ENCODE data around the gene TRIM2. TPM values are rescaled to one million over a fixed set of nuclear protein-coding genes. Genes with fewer than 3 reads are reported as not detected.

The TRIM2 gene
- total RNA-seq, 1 donor from 2014 or later = 28.7 TPM

GRCh38 chr4:153346031-153346430 lies 141.8 kb downstream of the TRIM2 start:
- intact Hi-C loops (cut with DNase I) = loop anchor here (2.0 kb wide), 1 partner anchor 231 kb away; no protein-coding TSS in a partner anchor

GRCh38 chr4:153346563-153346962 lies 142.3 kb downstream of the TRIM2 start:
- H3K27ac ChIP-seq = no peak overlapping the region
- intact Hi-C loops (cut with DNase I) = loop anchor here (2.0 kb wide), 1 partner anchor 230 kb away; no protein-coding TSS in a partner anchor
- H3K27me3 ChIP-seq = no peaks in the 10 kb centered on the region
- DNase-seq (ENCODE audit: extremely low spot score in 2 of 2) = no peak
- no peaks in the 10 kb centered on the region for H3K4me1 ChIP-seq
- TF ChIP-seq POLR2AphosphoS5 (IDR thresholded peaks at IDR 0.05; ENCODE audit: insufficient read depth in 1 of 2, low read depth in 1 of 2) = no peak
- no peak for TF ChIP-seq CTCF (IDR thresholded peaks at IDR 0.05)
- TF ChIP-seq POLR2A (IDR thresholded peaks at IDR 0.05) = no peak
- no peaks in the 10 kb centered on the region for H3K36me3 ChIP-seq
- H3K4me3 ChIP-seq = no peak overlapping the region
- H3K9me3 ChIP-seq = no peaks in the 10 kb centered on the region

More at GRCh38 chr4:153346031-153346430, 141.8 kb downstream of the TRIM2 start:
- Histone ChIP-seq H3K36me3 (no peaks in the 10 kb centered on the region), H3K9me3 (no peaks in the 10 kb centered on the region), H3K4me1 (no peaks in the 10 kb centered on the region), H3K27ac (no peak overlapping the region), H3K27me3 (no peaks in the 10 kb centered on the region), H3K4me3 (no peak overlapping the region)
- TF ChIP-seq POLR2AphosphoS5 (IDR thresholded peaks at IDR 0.05; ENCODE audit: insufficient read depth in 1 of 2, low read depth in 1 of 2) = no peak
- no peak for TF ChIP-seq POLR2A (IDR thresholded peaks at IDR 0.05)
- no peak for TF ChIP-seq CTCF (IDR thresholded peaks at IDR 0.05)
- DNase-seq (ENCODE audit: extremely low spot score in 2 of 2) = no peak

- H3K27ac ChIP-seq = no peak overlapping the region
- no peaks in the 10 kb centered on the region for H3K9me3 ChIP-seq
- no peak overlapping the region for H3K4me3 ChIP-seq
- no peak for TF ChIP-seq CTCF (IDR thresholded peaks at IDR 0.05)
- no peaks in the 10 kb centered on the region for H3K36me3 ChIP-seq
- no peaks in the 10 kb centered on the region for H3K27me3 ChIP-seq
- intact Hi-C loops (cut with DNase I) = loop anchor here (2.0 kb wide), 1 partner anchor 230 kb away; no protein-coding TSS in a partner anchor
- H3K4me1 ChIP-seq = no peaks in the 10 kb centered on the region
- no peak for DNase-seq (ENCODE audit: extremely low spot score in 2 of 2)
Observed at GRCh38 chr4:153347117-153347516, 142.9 kb downstream of the TRIM2 start.

- Histone ChIP-seq H3K36me3 (no peaks in the 10 kb centered on the region), H3K4me3 (no peak overlapping the region), H3K9me3 (no peaks in the 10 kb centered on the region), H3K4me1 (no peaks in the 10 kb centered on the region), H3K27ac (no peak overlapping the region), H3K27me3 (no peaks in the 10 kb centered on the region)
- no peak for DNase-seq (ENCODE audit: extremely low spot score in 2 of 2)
- intact Hi-C loops (cut with DNase I) = no loop called here
- no peak for TF ChIP-seq POLR2A (IDR thresholded peaks at IDR 0.05)
- TF ChIP-seq POLR2AphosphoS5 (IDR thresholded peaks at IDR 0.05; ENCODE audit: insufficient read depth in 1 of 2, low read depth in 1 of 2) = no peak
- TF ChIP-seq CTCF (IDR thresholded peaks at IDR 0.05) = no peak
Observed at GRCh38 chr4:153348006-153348405, 143.8 kb downstream of the TRIM2 start.

- DNase-seq (ENCODE audit: extremely low spot score in 2 of 2) = no peak
- TF ChIP-seq POLR2A (IDR thresholded peaks at IDR 0.05) (no peak), POLR2AphosphoS5 (IDR thresholded peaks at IDR 0.05; ENCODE audit: insufficient read depth in 1 of 2, low read depth in 1 of 2) (no peak), CTCF (IDR thresholded peaks at IDR 0.05) (no peak)
- no peaks in the 10 kb centered on the region for H3K4me1 ChIP-seq
- no peaks in the 10 kb centered on the region for H3K36me3 ChIP-seq
- H3K27ac ChIP-seq = no peak overlapping the region
- intact Hi-C loops (cut with DNase I) = no loop called here
- H3K9me3 ChIP-seq = no peaks in the 10 kb centered on the region
- H3K27me3 ChIP-seq = no peaks in the 10 kb centered on the region
- H3K4me3 ChIP-seq = no peak overlapping the region
Observed at GRCh38 chr4:153349206-153349805, 145.1 kb downstream of the TRIM2 start.

All from vagina (tissue), 2 donors.